ENCODE measurements around the gene TMEM263.

DNA sequence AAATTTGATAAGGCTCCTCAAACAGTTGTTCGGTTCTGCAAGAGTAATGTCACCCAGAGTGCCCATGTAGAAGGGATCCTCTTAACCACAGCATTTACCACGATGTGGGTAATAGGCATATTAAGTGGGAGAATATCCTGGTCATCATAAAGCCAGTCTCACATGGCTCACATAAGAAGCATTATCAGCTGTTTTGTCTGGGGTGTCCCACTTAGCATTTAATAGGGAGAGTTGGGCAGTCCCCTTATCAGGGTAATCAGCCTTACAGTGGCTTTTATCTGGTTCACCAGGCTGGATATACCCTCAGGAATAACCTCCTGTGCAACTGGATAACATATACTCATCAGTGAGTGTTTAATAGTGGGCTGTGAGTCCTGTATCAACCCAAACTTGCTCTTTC lies 12.9 kb upstream of the TMEM263 start:
- TF ChIP-seq, protein P1, sequence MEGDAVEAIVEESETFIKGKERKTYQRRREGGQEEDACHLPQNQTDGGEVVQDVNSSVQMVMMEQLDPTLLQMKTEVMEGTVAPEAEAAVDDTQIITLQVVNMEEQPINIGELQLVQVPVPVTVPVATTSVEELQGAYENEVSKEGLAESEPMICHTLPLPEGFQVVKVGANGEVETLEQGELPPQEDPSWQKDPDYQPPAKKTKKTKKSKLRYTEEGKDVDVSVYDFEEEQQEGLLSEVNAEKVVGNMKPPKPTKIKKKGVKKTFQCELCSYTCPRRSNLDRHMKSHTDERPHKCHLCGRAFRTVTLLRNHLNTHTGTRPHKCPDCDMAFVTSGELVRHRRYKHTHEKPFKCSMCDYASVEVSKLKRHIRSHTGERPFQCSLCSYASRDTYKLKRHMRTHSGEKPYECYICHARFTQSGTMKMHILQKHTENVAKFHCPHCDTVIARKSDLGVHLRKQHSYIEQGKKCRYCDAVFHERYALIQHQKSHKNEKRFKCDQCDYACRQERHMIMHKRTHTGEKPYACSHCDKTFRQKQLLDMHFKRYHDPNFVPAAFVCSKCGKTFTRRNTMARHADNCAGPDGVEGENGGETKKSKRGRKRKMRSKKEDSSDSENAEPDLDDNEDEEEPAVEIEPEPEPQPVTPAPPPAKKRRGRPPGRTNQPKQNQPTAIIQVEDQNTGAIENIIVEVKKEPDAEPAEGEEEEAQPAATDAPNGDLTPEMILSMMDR (IDR thresholded peaks at IDR 0.05), result no peak
- no peak for TF ChIP-seq POLR2A (IDR thresholded peaks at IDR 0.05)

Data from gastroesophageal sphincter (tissue), 3 donors.